HepG2 (cell line): ENCODE results near the gene DUSP16. TPM values are rescaled to one million over a fixed set of nuclear protein-coding genes. Genes with fewer than 3 reads are reported as not detected.

ENCODE experiments used
- ATAC-seq: fragments of 200-7000 bp; cut with Tn5 transposase; 3 replicates; pipeline ENCODE4 v1.9.1; 2020; ENCODE audit warnings: mild to moderate bottlenecking, moderate library complexity
- BruUV-seq: library from RNA; stranded (reverse); fragments of 400-500 nt; replicated peaks from 2 replicates; lab custom pipeline; 2021; lab: Mats Ljungman, UMichigan
- CTCF ChIA-PET: fragments of 300-600 bp; formaldehyde crosslinking; extraction: SDS; loops from one replicate; lab custom pipeline; 2021; ENCODE audit warnings: low total read pairs, inconsistent platforms, low intra/inter-chr PET ratio; lab: Yijun Ruan, JAX
- POLR2A ChIA-PET: fragments of 350-600 bp; sonication (Branson Sonifier 250); formaldehyde crosslinking; loops from one replicate; lab custom pipeline; 2020; ENCODE audit warnings: antibody characterized with exemption, inconsistent platforms; lab: Yijun Ruan, JAX
- DNase-seq: peaks from one replicate; pipeline ENCODE4 v3.0.0-alpha.2; 2015; ENCODE audit warnings: low spot score
- FAIRE-seq: peaks from 3 replicates; lab custom pipeline; 2011; peaks lifted over from hg19 to GRCh38; lab: Jason Lieb, UNC
- H2AFZ ChIP-seq: one replicate; pipeline ENCODE4 v1.6.1; 2011; ENCODE audit warnings: low read length, inconsistent platforms
- H3K27ac ChIP-seq: fragments of 300-600 bp; 3 replicates; pipeline ENCODE4 v1.8.0; 2011; ENCODE audit warnings: mixed run types, mild to moderate bottlenecking, mixed read lengths, low read length, inconsistent platforms; ENCODE audit not compliant: insufficient read depth; ENCODE audit errors: extremely low read length
- H3K27me3 ChIP-seq, 2 experiments: fragments of 200-600 bp in 1 of 2; 2 replicates in 1 of 2; 3 replicates in 1 of 2; pipeline versions ENCODE4 v1.6.0 to v1.8.0; 2011; ENCODE audit warnings: low read length in 2 of 2, mild to moderate bottlenecking in 2 of 2, moderate library complexity in 2 of 2, inconsistent platforms in 1 of 2; ENCODE audit not compliant: insufficient read depth in 2 of 2, control insufficient read depth in 1 of 2
- H3K36me3 ChIP-seq, 2 experiments: fragments of 200-600 bp in 1 of 2; replicated peaks in 1 of 2; 2 replicates in 1 of 2; 3 replicates in 1 of 2; pipeline versions ENCODE4 v1.5.1 to v1.8.0; 2011; ENCODE audit warnings: low read length in 2 of 2, inconsistent platforms in 1 of 2; ENCODE audit not compliant: insufficient read depth in 2 of 2, control insufficient read depth in 1 of 2
- H3K4me1 ChIP-seq: 2 replicates; pipeline ENCODE4 v1.5.1; 2012; ENCODE audit warnings: low read length, inconsistent platforms; ENCODE audit not compliant: insufficient read depth
- H3K4me2 ChIP-seq: 2 replicates; pipeline ENCODE4 v1.6.0; 2011; ENCODE audit warnings: low read depth, low read length, inconsistent platforms
- H3K4me3 ChIP-seq, 3 experiments: fragments of 200-600 bp in 1 of 3; sonication (generic), shearing (Covaris generic) in 1 of 3; replicated peaks in 1 of 3; 2 replicates each; pipeline ENCODE4 v1.5.1; 2011 to 2016; ENCODE audit warnings: low read length in 3 of 3, inconsistent platforms in 2 of 3, low read depth in 2 of 3, mild to moderate bottlenecking in 2 of 3, control low read depth in 1 of 3, mixed read lengths in 1 of 3; ENCODE audit not compliant: insufficient read depth in 1 of 3
- H3K79me2 ChIP-seq: one replicate; pipeline ENCODE4 v1.6.1; 2011; ENCODE audit warnings: low read length, inconsistent platforms; ENCODE audit not compliant: insufficient read depth
- H3K9ac ChIP-seq: 2 replicates; pipeline ENCODE4 v1.6.0; 2011; ENCODE audit warnings: mild to moderate bottlenecking, low read depth, low read length, inconsistent platforms; ENCODE audit not compliant: insufficient read depth
- H3K9me3 ChIP-seq: 2 replicates; pipeline ENCODE4 v1.5.1; 2012; ENCODE audit warnings: mild to moderate bottlenecking, low read length
- H4K20me1 ChIP-seq: 2 replicates; pipeline ENCODE4 v1.6.0; 2011; ENCODE audit warnings: inconsistent platforms, mild to moderate bottlenecking, low read length, moderate library complexity; ENCODE audit not compliant: insufficient read depth
- ATAD3A ChIP-seq: sonication (generic); formaldehyde crosslinking; IDR thresholded peaks from 2 replicates; pipeline ENCODE4 v1.4.0; 2020; ENCODE audit warnings: missing genetic modification reagents
- KAT2B ChIP-seq: fragments of 150-350 bp; IDR thresholded peaks from 2 replicates; pipeline ENCODE4 v1.6.1; 2014; ENCODE audit warnings: low read depth, low read length, borderline replicate concordance
- SATB2 ChIP-seq: sonication (generic); formaldehyde crosslinking; IDR thresholded peaks from 2 replicates; pipeline ENCODE4 v1.5.0; 2020; ENCODE audit warnings: missing genetic modification reagents
- SRSF4 ChIP-seq: fragments of 200-400 bp; formaldehyde crosslinking; IDR thresholded peaks from one replicate; pipeline ENCODE4 v1.6.1; 2018; ENCODE audit warnings: mild to moderate bottlenecking, low read depth, low read length, moderate library complexity; ENCODE audit not compliant: poor library complexity, severe bottlenecking
- YY1 ChIP-seq: IDR thresholded peaks from 2 replicates; pipeline ENCODE4 v1.6.1; 2011; ENCODE audit warnings: low read length, low read depth, moderate library complexity, mild to moderate bottlenecking; ENCODE audit not compliant: insufficient read depth, insufficient replicate concordance
- ZBTB39 ChIP-seq: sonication (generic); formaldehyde crosslinking; IDR thresholded peaks from 2 replicates; pipeline ENCODE4 v1.5.0; 2020; ENCODE audit warnings: missing genetic modification reagents
- ZNF224 ChIP-seq: sonication (generic); formaldehyde crosslinking; IDR thresholded peaks from 2 replicates; pipeline ENCODE4 v1.5.0; 2020; ENCODE audit warnings: mild to moderate bottlenecking, missing genetic modification reagents
- ZNF296 ChIP-seq: sonication (generic); formaldehyde crosslinking; conservative IDR thresholded peaks from 2 replicates; pipeline ENCODE4 v1.5.0; 2020; ENCODE audit warnings: mild to moderate bottlenecking, missing genetic modification reagents
- ZNF720 ChIP-seq: sonication (generic); formaldehyde crosslinking; IDR thresholded peaks from 2 replicates; pipeline ENCODE4 v1.4.0; 2020; ENCODE audit warnings: missing genetic modification reagents
- WGBS: methylation state at CpG from one replicate; pipeline ENCODE4 v1.1.6; 2017; ENCODE audit warnings: low lambda C conversion rate; 5-methylcytosine and 5-hydroxymethylcytosine counted together
- in situ Hi-C: cut with HindIII; loops from 2 replicates; pipeline ENCODE4 v1.10.0; 2017; ENCODE audit warnings: low pct_unique_long_range_greater_than_20kb; ENCODE audit not compliant: extremely low pct_ligation_motif_present
- intact Hi-C: fragments of 100-400 bp; cut with micrococcal nuclease; formaldehyde crosslinking; loops from one replicate; pipeline ENCODE4 v1.10.0; 2022; ENCODE audit not compliant: unreplicated experiment
- polyA plus RNA-seq, 8 experiments: library from polyadenylated mRNA; depleted of rRNA in 3 of 8; stranded (reverse) in 7 of 8; unstranded in 1 of 8; fragments of >200 nt; fragmentation: Illumina TruSeq in 4 of 8; extraction: Trizol in 4 of 8; gene quantifications; 2 replicates each; pipeline versions ENCODE4 v1.2.1 to v1.2.3, GENCODE V29; 2011 to 2016; ENCODE audit warnings: low read depth in 4 of 8, missing spikeins in 1 of 8, mixed read lengths in 1 of 8; ENCODE audit not compliant: insufficient read depth in 1 of 8
- total RNA-seq, 5 experiments: library from RNA; depleted of rRNA; stranded (reverse); fragments of >200 nt; fragmentation: Illumina TruSeq; extraction: Trizol; gene quantifications; 2 replicates each; pipeline ENCODE4 v1.2.3, GENCODE V29; 2016; ENCODE audit warnings: low read depth in 1 of 5
- TF ChIP-seq, protein P1 (sequence below): IDR thresholded peaks from 2 replicates; pipeline ENCODE4 v1.6.1; 2012; ENCODE audit warnings: low read length, improper control_type of control experiment
- TF ChIP-seq, protein P2 (sequence below): sonication (generic); formaldehyde crosslinking; IDR thresholded peaks from 2 replicates; pipeline ENCODE4 v1.4.0; 2020; ENCODE audit warnings: missing genetic modification reagents

Gene DUSP16
- total and polyA plus RNA-seq, 2 of the 13 experiments (the other 11 are each of a cell fraction or from before 2014, with no cell fraction given), result 45.7 to 46.6 TPM

DNA sequence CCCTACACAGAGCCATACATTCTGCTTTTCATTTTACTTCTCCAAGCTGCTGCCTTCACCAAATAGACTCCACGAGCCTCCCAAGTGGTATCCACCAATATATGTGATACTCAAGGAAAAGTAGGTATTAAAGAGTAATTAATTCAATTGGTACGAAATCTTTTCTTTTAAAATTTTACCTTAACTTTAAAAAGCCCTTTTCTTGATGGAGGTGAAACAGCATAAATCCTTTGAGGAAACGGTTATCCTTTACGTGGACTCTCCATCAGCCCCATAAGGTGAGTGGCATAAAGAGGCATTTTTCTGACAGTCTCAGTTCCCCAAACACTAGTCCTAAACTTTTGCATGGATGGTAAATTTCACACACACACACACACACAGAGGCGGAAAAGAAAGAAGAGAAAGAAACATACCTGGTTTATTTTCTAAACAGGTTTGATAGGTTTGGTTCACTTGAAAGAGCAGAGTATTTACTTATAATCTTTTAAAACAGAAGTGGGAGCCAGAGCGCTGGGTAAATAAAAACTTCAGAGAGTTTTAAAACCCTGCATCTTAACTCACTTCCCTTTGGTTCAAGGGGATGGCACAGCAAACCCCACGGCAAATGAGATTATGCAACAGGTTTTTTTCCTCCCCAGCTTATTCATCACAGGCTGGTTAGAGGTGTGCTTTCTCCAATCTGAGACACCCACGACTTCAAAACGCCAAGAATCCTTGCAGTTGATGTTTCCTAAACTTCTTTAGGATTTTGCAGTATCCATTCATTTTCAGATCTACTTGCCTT lies 1.9 kb downstream of the DUSP16 start:
- CTCF ChIA-PET, result no interaction called here
- peaks cover 47% of the 10 kb centered on the region for H3K4me1 ChIP-seq
- WGBS, result under 1% methylated on average over 9 of the region's 9 CpGs
- POLR2A ChIA-PET, result interaction anchor here (0.9 to 1.5 kb wide), 6 partner anchors 9 to 162 kb away, joined by 4 to 8 read pairs (median 4); no protein-coding TSS in a partner anchor
- FAIRE-seq (peak; percentile 54), DNase-seq (peak; percentile 92), ATAC-seq (peak; percentile 36)
- BruUV-seq, result TSS peak; percentile 67
- no peaks in the 10 kb centered on the region for H4K20me1 ChIP-seq
- peak overlapping the region; percentile 85 for H3K4me2 ChIP-seq
- no peak overlapping the region for H2AFZ ChIP-seq
- H3K27ac ChIP-seq, result peak overlapping the region; percentile 93
- peak overlapping the region; percentile 99 for H3K9ac ChIP-seq
- H3K9me3 ChIP-seq, result no peaks in the 10 kb centered on the region
- in situ Hi-C loops, result no loop called here
- H3K36me3 ChIP-seq, result 0 out of 5 replicates have a peak, but pooled peaks cover 0 to under 1% of the 10 kb centered on the region in 2 experiments
- H3K79me2 ChIP-seq, result peaks cover 59% of the 10 kb centered on the region
- H3K4me3 ChIP-seq, result peak overlapping the region; percentile 77 to 87 (median 79)
- intact Hi-C loops, result loop anchor here (2.0 to 5.0 kb wide), 4 partner anchors 14 to 157 kb away; partner anchors contain the start of genes CDKN1B and CREBL2
- no peaks in the 10 kb centered on the region; a peak in 1 of 5 replicates for H3K27me3 ChIP-seq
- TF ChIP-seq YY1 (no peak), KAT2B (no peak), SRSF4 (no peak), ATAD3A (CRISPR knock-in tag) (no peak), ZNF720 (no peak), ZNF224 (CRISPR knock-in tag) (no peak), ZBTB39 (CRISPR knock-in tag) (no peak), SATB2 (CRISPR knock-in tag) (no peak), ZNF296 (CRISPR knock-in tag) (no peak)
- TF ChIP-seq, protein P1, sequence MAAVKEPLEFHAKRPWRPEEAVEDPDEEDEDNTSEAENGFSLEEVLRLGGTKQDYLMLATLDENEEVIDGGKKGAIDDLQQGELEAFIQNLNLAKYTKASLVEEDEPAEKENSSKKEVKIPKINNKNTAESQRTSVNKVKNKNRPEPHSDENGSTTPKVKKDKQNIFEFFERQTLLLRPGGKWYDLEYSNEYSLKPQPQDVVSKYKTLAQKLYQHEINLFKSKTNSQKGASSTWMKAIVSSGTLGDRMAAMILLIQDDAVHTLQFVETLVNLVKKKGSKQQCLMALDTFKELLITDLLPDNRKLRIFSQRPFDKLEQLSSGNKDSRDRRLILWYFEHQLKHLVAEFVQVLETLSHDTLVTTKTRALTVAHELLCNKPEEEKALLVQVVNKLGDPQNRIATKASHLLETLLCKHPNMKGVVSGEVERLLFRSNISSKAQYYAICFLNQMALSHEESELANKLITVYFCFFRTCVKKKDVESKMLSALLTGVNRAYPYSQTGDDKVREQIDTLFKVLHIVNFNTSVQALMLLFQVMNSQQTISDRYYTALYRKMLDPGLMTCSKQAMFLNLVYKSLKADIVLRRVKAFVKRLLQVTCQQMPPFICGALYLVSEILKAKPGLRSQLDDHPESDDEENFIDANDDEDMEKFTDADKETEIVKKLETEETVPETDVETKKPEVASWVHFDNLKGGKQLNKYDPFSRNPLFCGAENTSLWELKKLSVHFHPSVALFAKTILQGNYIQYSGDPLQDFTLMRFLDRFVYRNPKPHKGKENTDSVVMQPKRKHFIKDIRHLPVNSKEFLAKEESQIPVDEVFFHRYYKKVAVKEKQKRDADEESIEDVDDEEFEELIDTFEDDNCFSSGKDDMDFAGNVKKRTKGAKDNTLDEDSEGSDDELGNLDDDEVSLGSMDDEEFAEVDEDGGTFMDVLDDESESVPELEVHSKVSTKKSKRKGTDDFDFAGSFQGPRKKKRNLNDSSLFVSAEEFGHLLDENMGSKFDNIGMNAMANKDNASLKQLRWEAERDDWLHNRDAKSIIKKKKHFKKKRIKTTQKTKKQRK, result no peak
- TF ChIP-seq, protein P2, sequence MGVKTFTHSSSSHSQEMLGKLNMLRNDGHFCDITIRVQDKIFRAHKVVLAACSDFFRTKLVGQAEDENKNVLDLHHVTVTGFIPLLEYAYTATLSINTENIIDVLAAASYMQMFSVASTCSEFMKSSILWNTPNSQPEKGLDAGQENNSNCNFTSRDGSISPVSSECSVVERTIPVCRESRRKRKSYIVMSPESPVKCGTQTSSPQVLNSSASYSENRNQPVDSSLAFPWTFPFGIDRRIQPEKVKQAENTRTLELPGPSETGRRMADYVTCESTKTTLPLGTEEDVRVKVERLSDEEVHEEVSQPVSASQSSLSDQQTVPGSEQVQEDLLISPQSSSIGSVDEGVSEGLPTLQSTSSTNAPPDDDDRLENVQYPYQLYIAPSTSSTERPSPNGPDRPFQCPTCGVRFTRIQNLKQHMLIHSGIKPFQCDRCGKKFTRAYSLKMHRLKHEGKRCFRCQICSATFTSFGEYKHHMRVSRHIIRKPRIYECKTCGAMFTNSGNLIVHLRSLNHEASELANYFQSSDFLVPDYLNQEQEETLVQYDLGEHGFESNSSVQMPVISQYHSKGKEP, result no peak
